Measurements from ENCODE around the gene ERN2.

The ERN2 gene

GRCh38 chr16:23683487-23683886, 29.5 kb downstream of the ERN2 start:
- DNase-seq, result no peak

- no peak for DNase-seq
These were observed 30.8 kb downstream of the ERN2 start for GRCh38 chr16:23682181-23682580.

GRCh38 chr16:23679986-23680336, 33.1 kb downstream of the ERN2 start:
- no peak for DNase-seq

GRCh38 chr16:23679274-23679985, 33.6 kb downstream of the ERN2 start:
- DNase-seq, result no peak

- DNase-seq, result peak; percentile 66
These were observed 34.4 kb downstream of the ERN2 start, which contains the start of gene PLK1 for GRCh38 chr16:23678430-23679273. TSS of gene PLK1 (plus strand) at chr16:23678889. CDS start at chr16:23678933, 44 bp downstream.

- no peak for DNase-seq
These were observed 36.0 kb downstream of the ERN2 start for GRCh38 chr16:23676924-23677480.

- DNase-seq, result no peak
These were observed 38.9 kb downstream of the ERN2 start for GRCh38 chr16:23673971-23674614.

GRCh38 chr16:23670137-23670776, 42.8 kb downstream of the ERN2 start:
- DNase-seq, result no peak

GRCh38 chr16:23668873-23669272, 44.1 kb downstream of the ERN2 start:
- DNase-seq, result no peak

- DNase-seq, result no peak
These were observed 44.8 kb downstream of the ERN2 start for GRCh38 chr16:23668225-23668624.

GRCh38 chr16:23667355-23667659, 45.7 kb downstream of the ERN2 start:
- DNase-seq, result no peak

- no peak for DNase-seq
These were observed 46.3 kb downstream of the ERN2 start for GRCh38 chr16:23666571-23667354.

- no peak for DNase-seq
These were observed 49.1 kb downstream of the ERN2 start for GRCh38 chr16:23663918-23664317.

- no peak for DNase-seq
These were observed 61.0 kb downstream of the ERN2 start for GRCh38 chr16:23651943-23652468.

- no peak for DNase-seq
These were observed 62.2 kb downstream of the ERN2 start for GRCh38 chr16:23650674-23651416.

GRCh38 chr16:23642246-23642774, 70.7 kb downstream of the ERN2 start:
- no peak for DNase-seq

- DNase-seq, result peak; percentile 81
These were observed 71.9 kb downstream of the ERN2 start, which contains the start of the genes DCTN5 and PALB2 for GRCh38 chr16:23640931-23641765. TSS of gene DCTN5 (plus strand) at chr16:23641466. CDS start at chr16:23641543, 77 bp downstream. TSS of gene PALB2 (minus strand) at chr16:23641310. CDS start at chr16:23641157, 153 bp downstream.

GRCh38 chr16:23640615-23640930, 72.4 kb downstream of the ERN2 start:
- DNase-seq, result no peak

Data from central memory CD4-positive, alpha-beta T cell (primary cell).